BLaER1 (cell line): ENCODE results near the gene FOSB.

Experiments
- H3K27ac ChIP-seq: shearing (Covaris generic); formaldehyde crosslinking; 2 replicates; pipeline ENCODE4 v1.8.1; 2022
- H3K27me3 ChIP-seq: shearing (Covaris generic); formaldehyde crosslinking; 2 replicates; pipeline ENCODE4 v1.8.1; 2022
- H3K36me3 ChIP-seq: shearing (Covaris generic); formaldehyde crosslinking; 2 replicates; pipeline ENCODE4 v1.8.1; 2022
- H3K4me1 ChIP-seq: shearing (Covaris generic); formaldehyde crosslinking; 2 replicates; pipeline ENCODE4 v1.8.1; 2022
- H3K4me2 ChIP-seq: shearing (Covaris generic); formaldehyde crosslinking; 2 replicates; pipeline ENCODE4 v1.8.1; 2022
- H3K4me3 ChIP-seq: shearing (Covaris generic); formaldehyde crosslinking; 2 replicates; pipeline ENCODE4 v1.8.1; 2022
- H3K9ac ChIP-seq: shearing (Covaris generic); formaldehyde crosslinking; 2 replicates; pipeline ENCODE4 v1.8.1; 2022
- H3K9me3 ChIP-seq: shearing (Covaris generic); formaldehyde crosslinking; 2 replicates; pipeline ENCODE4 v1.8.1; 2022
- H4K20me1 ChIP-seq: shearing (Covaris generic); formaldehyde crosslinking; 2 replicates; pipeline ENCODE4 v1.8.1; 2022
- Cebpa-rat ChIP-seq: shearing (Covaris generic); IDR thresholded peaks from 2 replicates; pipeline ENCODE4 v1.8.1; 2022

FOSB gene

GRCh38 chr19:45448887-45449299 is 18.9 kb upstream of the FOSB start:
- peaks cover 65% of the 10 kb centered on the region for H3K4me1 ChIP-seq
- 0 out of 2 replicates have a peak overlapping the region, but pooled peaks have one; percentile 54 for H3K9ac ChIP-seq
- H4K20me1 ChIP-seq: no peaks in the 10 kb centered on the region
- H3K36me3 ChIP-seq: no peaks in the 10 kb centered on the region
- H3K27me3 ChIP-seq: no peaks in the 10 kb centered on the region
- H3K4me3 ChIP-seq: no peak overlapping the region
- no peak for TF ChIP-seq Cebpa-rat
- H3K27ac ChIP-seq: no peak overlapping the region
- no peaks in the 10 kb centered on the region for H3K9me3 ChIP-seq
- peak overlapping the region; percentile 81 for H3K4me2 ChIP-seq

GRCh38 chr19:45450012-45450333 is 17.8 kb upstream of the FOSB start:
- Histone ChIP-seq H3K9ac (peak overlapping the region; percentile 54), H3K36me3 (no peaks in the 10 kb centered on the region), H3K4me1 (peaks cover 69% of the 10 kb centered on the region), H3K4me2 (peak overlapping the region; percentile 81), H3K4me3 (peak overlapping the region; percentile 74), H3K27ac (peak overlapping the region; percentile 63), H3K27me3 (no peaks in the 10 kb centered on the region), H3K9me3 (no peaks in the 10 kb centered on the region), H4K20me1 (no peaks in the 10 kb centered on the region)
- no peak for TF ChIP-seq Cebpa-rat

- Histone ChIP-seq H3K4me1 (peaks cover 76% of the 10 kb centered on the region), H3K27ac (no peak overlapping the region; the same call in 1 of the 2 replicates), H3K9ac (peak overlapping the region; percentile 56; the same call in 1 of the 2 replicates), H3K9me3 (no peaks in the 10 kb centered on the region), H3K4me2 (peak overlapping the region; percentile 98), H3K27me3 (no peaks in the 10 kb centered on the region), H4K20me1 (no peaks in the 10 kb centered on the region), H3K36me3 (no peaks in the 10 kb centered on the region), H3K4me3 (peak overlapping the region; percentile 74)
- TF ChIP-seq Cebpa-rat: no peak
Measured at GRCh38 chr19:45451131-45451849, 16.5 kb upstream of the FOSB start.

- no peaks in the 10 kb centered on the region for H4K20me1 ChIP-seq
- no peaks in the 10 kb centered on the region for H3K9me3 ChIP-seq
- no peak for TF ChIP-seq Cebpa-rat
- H3K4me1 ChIP-seq: peaks cover 82% of the 10 kb centered on the region
- no peak overlapping the region for H3K4me3 ChIP-seq
- no peaks in the 10 kb centered on the region for H3K27me3 ChIP-seq
- peak overlapping the region; percentile 98 for H3K4me2 ChIP-seq
- H3K9ac ChIP-seq: no peak overlapping the region
- H3K27ac ChIP-seq: no peak overlapping the region
- H3K36me3 ChIP-seq: no peaks in the 10 kb centered on the region
Measured at GRCh38 chr19:45451850-45452387, 15.9 kb upstream of the FOSB start.

GRCh38 chr19:45455707-45456499 is 11.9 kb upstream of the FOSB start:
- H3K4me2 ChIP-seq: peak overlapping the region; percentile 90
- peak overlapping the region; percentile 72 for H3K27ac ChIP-seq
- no peak for TF ChIP-seq Cebpa-rat

DNA sequence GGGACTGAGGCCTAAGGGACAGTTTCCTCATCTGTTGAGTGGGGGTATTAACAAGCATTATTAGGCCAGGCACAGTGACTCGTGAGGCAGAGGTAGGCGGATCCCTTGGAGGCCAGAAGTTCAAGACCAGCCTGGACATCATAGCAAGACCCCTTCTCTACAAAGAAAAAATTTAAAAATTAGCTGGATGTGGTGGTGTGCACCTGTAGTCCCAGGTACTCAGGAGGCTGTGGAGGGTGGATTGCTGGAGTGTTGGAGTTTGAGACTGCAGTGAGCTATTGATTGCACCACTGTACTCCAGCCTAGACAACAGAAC is 11.3 kb upstream of the FOSB start:
- no peak for TF ChIP-seq Cebpa-rat
- H3K27ac ChIP-seq: peak overlapping the region; percentile 72; the same call in 1 of the 2 replicates
- no peaks in the 10 kb centered on the region for H3K27me3 ChIP-seq
- H3K9me3 ChIP-seq: no peaks in the 10 kb centered on the region
- no peaks in the 10 kb centered on the region for H3K36me3 ChIP-seq
- H3K9ac ChIP-seq: peak overlapping the region; percentile 45; the same call in 1 of the 2 replicates
- peak overlapping the region; percentile 42; the same call in 1 of the 2 replicates for H3K4me3 ChIP-seq
- H4K20me1 ChIP-seq: no peaks in the 10 kb centered on the region
- H3K4me2 ChIP-seq: peak overlapping the region; percentile 90
- H3K4me1 ChIP-seq: peaks cover 93% of the 10 kb centered on the region

More at GRCh38 chr19:45455707-45456499, 11.9 kb upstream of the FOSB start:
- no peaks in the 10 kb centered on the region for H3K27me3 ChIP-seq
- H4K20me1 ChIP-seq: no peaks in the 10 kb centered on the region
- peak overlapping the region; percentile 45; the same call in 1 of the 2 replicates for H3K9ac ChIP-seq
- H3K36me3 ChIP-seq: no peaks in the 10 kb centered on the region
- peak overlapping the region; percentile 42 for H3K4me3 ChIP-seq
- peaks cover 93% of the 10 kb centered on the region for H3K4me1 ChIP-seq
- H3K9me3 ChIP-seq: no peaks in the 10 kb centered on the region

DNA sequence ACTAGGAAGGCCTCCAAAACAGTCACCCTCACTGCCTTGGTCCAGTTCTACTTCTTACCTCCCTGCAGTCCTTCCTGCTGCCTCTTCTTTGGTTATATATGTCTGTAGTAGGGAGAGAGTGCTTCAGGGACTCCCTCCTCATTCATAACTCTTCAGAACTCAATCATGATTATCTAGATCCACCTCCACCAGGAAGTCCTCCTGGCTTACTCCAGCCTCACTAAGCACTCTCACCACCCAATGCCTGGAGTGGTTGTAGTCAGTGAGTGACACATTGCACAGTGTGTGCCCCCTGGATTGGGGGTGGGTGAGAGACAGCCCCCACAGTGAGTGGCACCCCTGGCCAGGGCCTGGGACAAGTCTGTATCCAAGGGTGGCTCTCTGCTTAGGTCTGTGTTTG is 10.0 kb upstream of the FOSB start:
- TF ChIP-seq Cebpa-rat: no peak
- Histone ChIP-seq H3K27me3 (no peaks in the 10 kb centered on the region), H3K9me3 (no peaks in the 10 kb centered on the region), H3K4me2 (no peak overlapping the region), H3K36me3 (no peaks in the 10 kb centered on the region), H3K27ac (no peak overlapping the region), H3K4me1 (peaks cover 93% of the 10 kb centered on the region), H3K4me3 (no peak overlapping the region), H4K20me1 (no peaks in the 10 kb centered on the region), H3K9ac (no peak overlapping the region)

- H4K20me1 ChIP-seq: no peaks in the 10 kb centered on the region
- no peaks in the 10 kb centered on the region for H3K27me3 ChIP-seq
- no peak for TF ChIP-seq Cebpa-rat
- no peaks in the 10 kb centered on the region for H3K9me3 ChIP-seq
- H3K4me2 ChIP-seq: peak overlapping the region; percentile 69
- H3K4me3 ChIP-seq: no peak overlapping the region
- H3K27ac ChIP-seq: peak overlapping the region; percentile 59
- H3K36me3 ChIP-seq: no peaks in the 10 kb centered on the region
- H3K9ac ChIP-seq: no peak overlapping the region
- H3K4me1 ChIP-seq: peaks cover 73% of the 10 kb centered on the region
Measured at GRCh38 chr19:45460807-45461347, 6.9 kb upstream of the FOSB start.

DNA sequence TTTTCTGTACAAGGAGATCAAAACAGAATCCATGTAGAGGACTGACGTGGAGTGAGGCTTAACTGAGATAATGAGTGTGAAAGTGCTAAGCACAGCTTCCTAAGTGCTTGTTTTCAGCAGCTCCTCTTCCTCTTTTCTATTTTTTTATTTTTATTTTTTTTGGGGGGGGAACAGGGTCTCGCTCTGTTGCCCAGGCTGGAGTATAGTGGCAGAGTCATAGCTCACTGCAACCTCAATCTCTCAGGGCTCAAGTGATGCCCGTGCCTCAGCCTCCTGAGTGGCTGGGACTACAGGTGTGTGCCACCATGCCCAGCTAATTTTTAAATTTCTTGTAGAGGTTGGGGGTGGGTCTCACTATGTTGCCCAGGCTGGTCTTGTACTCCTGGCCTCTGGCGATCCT is 5.6 kb upstream of the FOSB start:
- no peak for TF ChIP-seq Cebpa-rat
- Histone ChIP-seq H3K27ac (no peak overlapping the region), H3K9ac (no peak overlapping the region), H3K4me3 (no peak overlapping the region), H3K9me3 (no peaks in the 10 kb centered on the region), H3K4me1 (peaks cover 64% of the 10 kb centered on the region), H3K4me2 (peak overlapping the region; percentile 69), H4K20me1 (no peaks in the 10 kb centered on the region), H3K36me3 (no peaks in the 10 kb centered on the region), H3K27me3 (no peaks in the 10 kb centered on the region)

DNA sequence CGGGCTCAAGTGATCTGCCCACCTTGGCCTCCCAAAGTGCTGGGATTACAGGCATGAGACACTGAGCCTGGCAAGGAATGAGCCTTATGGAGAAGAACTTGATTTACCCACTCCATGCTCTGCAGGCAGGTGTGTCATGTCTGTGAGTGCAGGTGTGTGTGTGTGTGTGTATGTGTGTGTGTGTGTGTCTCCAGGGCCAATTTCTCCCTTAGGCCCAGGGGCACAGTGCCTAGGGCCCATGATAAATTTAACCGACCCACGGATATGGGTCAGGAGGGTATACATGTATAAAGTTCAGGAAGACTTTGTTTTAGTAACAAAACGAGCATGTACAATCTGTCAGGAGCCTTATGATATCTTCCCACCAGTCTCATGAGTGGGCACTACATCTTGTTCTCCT is 4.6 kb upstream of the FOSB start:
- no peak for TF ChIP-seq Cebpa-rat
- no peak overlapping the region for H3K27ac ChIP-seq
- peaks cover 62% of the 10 kb centered on the region for H3K4me1 ChIP-seq
- H3K9me3 ChIP-seq: no peaks in the 10 kb centered on the region
- peaks cover 3% of the 10 kb centered on the region; the same call in 1 of the 2 replicates for H3K27me3 ChIP-seq
- H3K9ac ChIP-seq: no peak overlapping the region
- no peak overlapping the region for H3K4me2 ChIP-seq
- no peak overlapping the region for H3K4me3 ChIP-seq
- H4K20me1 ChIP-seq: peaks cover 4% of the 10 kb centered on the region
- no peaks in the 10 kb centered on the region for H3K36me3 ChIP-seq
